Effector CD8-positive, alpha-beta T cell (primary cell): ENCODE results near the gene RBBP8NL.
A peak's percentile ranks its signal among the peaks of the same experiment; 100 is the strongest.

Source experiments
- DNase-seq: peaks from one replicate; lab custom pipeline; 2025; lab: John Stamatoyannopoulos, UW

The RBBP8NL gene

DNA sequence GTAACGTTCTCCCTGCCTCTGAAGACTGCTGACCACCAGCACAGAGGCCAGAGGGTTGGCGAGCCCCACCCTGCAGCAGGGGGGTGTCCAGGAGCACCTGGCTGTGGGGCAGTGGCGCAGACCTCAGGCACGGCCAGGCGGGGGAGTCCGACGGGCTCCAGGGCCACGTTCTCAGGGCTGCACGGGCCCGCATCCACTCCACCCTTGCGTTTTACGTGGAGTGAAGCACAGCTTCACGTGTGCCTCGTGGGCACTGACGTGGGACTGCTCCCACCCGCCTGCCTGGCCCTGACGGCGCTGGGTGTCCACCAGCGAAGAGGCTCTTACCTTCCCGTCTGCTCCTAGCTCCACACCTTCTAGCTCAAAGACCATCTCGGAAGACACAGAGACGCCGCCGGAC, 33.5 kb downstream of the RBBP8NL start:
- DNase-seq = no peak

DNA sequence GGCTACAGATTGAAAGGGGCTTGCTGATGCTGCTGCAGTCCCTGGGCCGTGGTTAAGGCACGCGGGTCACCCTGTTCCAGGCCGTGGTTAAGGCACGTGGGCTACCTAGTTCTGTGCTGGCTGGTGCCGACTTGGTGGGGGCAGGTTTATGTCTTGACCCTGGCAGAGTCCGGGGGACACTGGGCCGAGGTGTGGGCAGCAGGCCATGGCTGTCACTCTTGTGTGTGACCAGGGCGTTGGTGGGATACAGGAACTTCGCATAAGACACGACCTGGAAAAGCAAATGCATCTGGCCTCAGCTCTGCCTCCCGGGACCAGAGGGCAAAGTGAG, 34.0 kb downstream of the RBBP8NL start:
- DNase-seq = no peak

DNA sequence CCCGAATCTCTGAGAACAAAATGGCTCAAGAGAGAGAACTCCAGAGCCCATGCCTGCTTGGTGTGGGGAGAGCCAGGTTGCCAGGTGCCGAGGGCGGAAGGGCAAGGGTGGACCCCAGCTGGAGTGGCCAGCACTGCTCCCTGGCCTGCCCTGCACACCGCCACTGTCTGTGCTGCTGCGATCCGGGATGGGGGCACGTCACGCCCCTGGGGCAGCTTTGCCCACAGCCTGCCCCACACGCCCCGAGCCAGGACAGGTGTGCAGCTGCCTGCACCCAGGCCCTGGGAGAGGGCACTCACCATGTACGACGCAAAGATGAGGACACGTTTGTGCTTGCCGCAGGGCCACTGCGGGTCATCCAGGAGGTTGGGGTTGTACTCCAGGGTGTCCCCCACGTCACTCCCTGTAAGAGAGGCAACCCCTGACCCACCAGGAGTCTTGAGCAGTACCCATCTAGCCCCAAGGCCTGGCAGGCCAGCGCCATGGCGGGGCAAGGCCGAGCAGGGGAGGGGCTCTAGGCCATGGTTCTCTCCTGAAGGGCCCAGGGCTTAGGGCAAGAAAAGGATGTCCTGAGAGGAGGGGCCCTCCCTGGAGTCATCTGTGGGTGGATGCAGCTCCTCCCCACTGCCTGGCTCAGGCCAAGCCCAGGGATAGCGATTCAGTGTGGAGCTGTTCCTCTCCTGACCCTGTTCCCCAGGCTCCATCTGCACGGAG, 34.6 kb downstream of the RBBP8NL start:
- no peak for DNase-seq

DNA sequence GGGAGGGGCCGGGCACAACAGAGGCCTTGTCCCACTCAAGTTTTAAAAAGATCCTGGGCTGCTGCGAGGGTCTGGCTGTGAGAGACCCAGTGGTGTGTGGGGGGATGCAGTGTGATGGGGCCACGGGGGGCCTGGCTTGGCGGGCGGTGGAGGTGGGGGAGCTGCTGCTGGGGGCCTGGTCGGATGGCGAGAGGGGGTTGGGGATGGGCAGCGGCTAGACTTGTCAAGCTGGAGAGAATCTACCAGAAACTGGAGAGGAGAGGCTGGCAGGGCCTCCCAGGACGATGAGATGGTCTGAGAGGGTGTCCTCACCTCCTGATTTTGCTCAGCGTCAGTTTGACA, 35.3 kb downstream of the RBBP8NL start:
- DNase-seq = no peak

DNA sequence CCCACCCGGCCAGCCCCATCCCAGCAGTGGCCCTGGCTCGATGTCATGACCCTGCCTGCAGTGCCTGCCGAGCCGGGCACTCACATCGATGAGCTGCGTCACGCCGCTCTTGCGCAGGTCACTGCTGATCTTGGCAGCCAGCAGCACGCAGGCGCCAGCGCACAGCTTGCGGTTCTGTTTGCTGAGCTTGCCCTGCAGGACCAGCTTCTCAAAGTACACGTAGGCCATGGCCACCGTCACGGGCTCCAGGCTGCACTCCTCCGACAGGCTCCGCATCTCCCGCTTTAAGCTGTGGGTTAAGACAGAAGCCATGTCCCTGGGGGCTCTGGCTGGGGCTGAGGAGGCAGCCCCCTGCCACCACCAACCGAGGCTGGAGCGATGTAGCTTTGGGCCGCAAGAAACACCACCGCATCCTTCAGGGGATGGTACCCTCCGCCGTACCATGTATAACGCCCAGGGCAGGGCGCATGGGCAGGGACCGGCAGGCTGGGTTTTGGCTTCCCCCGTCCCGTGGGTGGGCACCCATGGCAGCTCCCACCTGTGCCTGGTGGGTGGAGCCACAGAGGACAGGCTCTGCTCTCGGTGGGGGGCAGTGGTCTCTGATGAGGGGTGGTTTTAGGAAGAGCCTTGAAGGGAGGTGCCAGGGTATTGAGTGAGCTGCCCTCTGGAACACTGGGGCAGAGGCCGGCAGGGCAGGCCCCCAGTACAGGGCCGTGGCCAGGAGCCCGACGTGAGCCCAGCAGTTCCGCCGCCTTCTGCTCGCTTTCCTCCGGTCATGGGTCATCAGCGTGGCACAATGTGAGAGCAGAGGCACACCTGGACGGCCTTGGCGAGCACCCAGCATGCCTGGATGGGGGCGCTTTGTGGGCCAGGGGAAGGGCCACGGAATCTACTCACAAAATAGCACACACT, 35.9 kb downstream of the RBBP8NL start:
- no peak for DNase-seq

DNA sequence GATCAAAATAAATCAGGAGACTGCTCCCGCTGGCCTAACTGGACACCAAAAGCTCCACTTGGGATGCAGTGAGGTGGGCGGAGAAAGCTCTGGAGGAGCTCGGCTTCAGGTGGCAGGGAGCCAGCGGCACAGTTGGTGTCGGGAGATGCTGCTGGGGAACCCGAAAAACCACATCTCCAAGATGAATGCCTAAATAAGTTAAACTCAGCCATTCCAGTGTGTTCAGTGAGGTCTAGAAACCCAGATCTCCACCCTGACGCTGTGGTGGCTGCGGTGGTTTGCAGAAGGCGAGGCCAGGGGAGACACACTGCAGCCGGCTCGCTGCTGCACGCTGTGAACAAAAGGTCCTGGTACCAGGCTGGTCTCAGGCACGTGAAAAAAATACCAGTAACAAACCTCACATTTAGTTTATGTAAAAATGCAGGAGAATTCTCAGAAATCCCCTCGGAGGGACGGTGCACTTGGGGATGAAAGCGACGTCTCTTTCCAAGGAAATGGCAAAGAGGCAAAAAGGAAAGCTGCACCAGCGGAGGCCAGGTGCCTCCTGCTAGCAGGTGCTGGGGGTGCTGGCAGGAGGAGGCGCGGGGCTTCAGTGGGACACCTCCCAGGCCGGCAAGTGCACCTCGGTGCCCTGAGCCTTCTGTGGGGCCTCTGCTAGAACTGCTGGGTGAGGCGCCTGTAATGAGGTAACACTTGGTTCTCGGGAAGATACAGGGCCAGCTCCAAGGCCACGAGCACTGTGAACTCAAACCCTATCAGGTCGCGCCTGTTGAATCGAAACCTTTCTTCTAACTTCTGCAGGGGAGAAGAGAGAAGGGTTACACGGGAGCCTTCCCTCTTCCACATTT, 36.8 kb downstream of the RBBP8NL start:
- DNase-seq = no peak

DNA sequence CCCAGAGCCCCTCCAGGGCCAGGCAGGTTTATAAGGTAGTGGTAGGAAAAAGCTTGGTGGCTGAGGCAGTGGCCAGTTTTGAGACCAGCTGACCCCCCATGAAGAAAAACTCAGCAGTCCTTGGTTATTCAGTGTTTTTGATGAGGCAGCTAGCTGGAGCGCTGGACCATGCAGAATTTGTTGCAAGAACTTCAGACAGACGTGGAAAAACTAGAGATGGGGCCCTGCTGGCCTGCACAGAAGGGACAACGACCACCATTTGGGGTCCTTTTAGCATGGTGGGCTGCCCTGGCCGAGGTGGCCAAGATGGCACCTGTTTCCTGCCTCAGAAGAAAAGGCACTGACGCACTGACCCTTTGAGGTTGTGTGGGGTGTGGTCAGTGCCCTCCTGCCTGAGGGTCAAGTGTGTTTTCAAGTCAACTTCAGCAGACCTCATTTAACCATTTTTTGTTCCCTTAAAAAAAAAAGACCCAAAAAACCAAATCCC, 37.7 kb downstream of the RBBP8NL start:
- DNase-seq = no peak

DNA sequence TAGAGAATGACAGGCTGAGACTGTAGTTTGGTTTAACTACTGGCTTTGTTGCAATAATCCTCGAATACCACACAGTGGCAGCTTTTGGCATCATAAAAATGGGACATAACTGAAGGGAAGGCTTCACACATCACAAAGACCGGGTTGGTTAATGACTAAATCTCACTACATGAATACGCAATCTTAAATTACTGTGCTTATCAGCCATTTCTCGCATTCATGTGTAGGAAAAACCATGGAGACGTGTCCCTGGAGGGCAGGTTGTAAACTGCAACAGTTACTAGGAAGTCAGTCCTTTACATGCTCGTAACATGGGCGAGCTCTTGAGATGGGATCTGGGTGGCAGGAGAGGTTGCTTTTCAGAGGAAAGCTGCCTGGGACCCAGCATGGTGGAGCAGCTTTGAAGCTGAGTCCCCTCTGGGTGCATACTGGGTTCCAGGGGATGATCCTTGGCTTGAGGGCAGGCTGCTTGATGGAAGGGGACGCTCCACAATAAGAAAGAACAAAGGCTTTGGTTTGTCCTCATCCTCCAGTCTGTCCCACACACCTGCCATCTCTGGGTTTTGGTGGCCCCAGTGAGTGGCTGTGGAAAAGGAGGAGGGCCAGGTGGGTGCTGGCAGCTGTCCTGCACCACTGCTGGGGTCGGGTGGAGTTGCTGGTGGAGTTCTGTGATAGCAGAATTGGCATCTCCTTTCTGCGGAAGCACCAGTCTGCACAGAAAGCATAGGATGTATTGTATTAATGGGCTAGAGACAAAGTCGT, 38.3 kb downstream of the RBBP8NL start:
- DNase-seq = no peak

DNA sequence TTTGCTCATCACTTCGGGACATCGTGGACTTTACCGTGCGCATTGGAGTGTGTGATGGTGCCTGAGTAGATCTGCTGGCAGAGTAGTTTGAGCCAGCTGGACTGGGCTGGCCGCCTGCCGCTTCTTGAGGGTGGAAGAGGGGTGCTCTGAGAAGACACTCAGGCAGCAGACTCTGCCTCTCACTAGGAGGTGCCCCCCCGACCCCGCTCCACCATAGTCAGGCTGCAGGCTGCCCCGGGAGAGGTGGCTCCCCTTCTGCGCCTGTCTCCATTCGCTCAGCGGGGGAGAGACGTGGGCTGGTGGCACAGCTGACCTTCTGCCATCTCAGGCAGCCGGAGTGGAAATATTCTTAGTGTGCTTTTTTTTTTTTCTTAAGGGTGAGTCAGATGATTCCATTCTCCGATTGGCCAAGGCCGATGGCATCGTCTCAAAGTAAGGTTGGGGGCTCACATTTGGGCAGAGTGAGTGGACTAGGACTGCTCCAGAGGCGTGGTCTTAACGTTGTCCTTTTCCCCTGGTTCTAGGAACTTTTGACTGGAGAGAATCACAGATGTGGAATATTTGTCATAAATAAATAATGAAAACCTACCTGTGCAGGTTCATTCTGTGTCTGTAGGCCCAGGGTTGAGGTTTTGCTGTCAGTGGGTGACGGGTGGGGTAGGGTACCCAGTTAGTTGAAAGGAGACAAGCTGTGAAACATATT, 39.3 kb downstream of the RBBP8NL start:
- DNase-seq = no peak

DNA sequence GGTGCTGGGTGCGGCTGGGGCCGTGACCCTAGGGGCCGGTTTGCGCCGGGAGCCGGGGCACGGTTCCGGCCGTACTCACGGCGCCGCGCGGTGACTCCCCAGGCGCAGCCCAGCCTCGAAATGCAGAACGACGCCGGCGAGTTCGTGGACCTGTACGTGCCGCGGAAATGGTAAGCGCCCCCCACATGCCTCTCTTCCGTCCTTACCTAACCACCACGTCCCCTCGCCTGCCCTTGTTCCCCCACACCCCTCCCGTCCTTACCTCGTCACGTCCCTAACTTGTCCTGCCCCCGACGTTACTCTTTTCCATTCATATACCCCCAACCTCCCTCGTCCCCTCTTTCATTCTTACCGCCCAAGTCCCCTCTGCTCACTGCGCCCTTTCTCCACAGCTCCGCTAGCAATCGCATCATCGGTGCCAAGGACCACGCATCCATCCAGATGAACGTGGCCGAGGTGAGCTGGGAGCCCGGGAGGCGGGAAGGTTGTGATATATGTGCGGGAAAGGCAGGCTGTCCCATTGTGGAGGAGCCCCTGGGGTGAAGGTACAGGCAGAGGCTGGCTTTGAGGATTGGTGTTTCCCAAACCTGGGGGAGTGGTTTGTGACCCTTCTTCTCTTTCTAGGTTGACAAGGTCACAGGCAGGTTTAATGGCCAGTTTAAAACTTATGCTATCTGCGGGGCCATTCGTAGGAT, 40.0 kb downstream of the RBBP8NL start:
- no peak for DNase-seq

DNA sequence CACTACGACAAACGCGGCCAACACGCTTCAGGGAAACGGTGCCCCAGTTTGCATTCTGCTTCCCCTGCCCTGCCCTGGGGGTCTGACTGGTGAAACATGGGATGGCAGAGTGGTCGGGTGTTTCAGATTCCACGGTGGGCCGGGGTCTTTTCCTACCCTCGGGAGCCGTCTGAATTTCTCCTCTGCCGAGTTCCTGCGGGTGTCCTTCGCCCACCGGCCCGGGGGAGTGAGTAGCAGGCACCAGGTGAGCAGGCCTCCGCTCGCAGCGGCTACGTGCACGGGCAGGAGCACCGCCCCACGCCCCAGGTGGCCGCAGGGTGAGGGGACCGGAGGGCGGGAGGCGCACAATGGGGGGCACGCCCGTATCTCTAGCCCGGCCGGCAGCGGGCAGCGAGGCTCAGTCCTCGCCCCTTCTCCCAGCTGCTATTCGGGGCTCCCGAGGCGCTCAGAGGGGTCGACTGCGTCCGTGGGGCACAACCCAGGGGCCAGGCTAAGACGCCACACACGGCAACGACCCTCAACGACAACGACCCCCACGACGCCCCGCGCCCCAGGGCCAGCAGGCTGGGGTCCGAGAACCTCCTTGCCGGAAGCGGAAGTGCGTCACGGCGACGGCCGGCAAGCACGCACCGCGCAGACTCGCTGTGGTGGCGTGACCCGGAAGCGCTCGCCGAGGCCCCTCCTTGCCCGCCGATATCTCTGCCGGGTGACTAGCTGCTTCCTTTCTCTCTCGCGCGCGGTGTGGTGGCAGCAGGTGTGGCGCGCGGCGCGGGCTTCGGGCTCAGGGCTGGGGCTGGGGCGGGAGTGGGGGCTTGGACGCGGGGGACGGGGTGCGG, 40.7 kb downstream of the RBBP8NL start, which contains the start of gene RPS21:
RPS21 (plus strand) TSS at position 721 of the 836 bp plus-strand sequence. CDS start 236 bp downstream, outside the sequence.
- DNase-seq = peak; percentile 83

DNA sequence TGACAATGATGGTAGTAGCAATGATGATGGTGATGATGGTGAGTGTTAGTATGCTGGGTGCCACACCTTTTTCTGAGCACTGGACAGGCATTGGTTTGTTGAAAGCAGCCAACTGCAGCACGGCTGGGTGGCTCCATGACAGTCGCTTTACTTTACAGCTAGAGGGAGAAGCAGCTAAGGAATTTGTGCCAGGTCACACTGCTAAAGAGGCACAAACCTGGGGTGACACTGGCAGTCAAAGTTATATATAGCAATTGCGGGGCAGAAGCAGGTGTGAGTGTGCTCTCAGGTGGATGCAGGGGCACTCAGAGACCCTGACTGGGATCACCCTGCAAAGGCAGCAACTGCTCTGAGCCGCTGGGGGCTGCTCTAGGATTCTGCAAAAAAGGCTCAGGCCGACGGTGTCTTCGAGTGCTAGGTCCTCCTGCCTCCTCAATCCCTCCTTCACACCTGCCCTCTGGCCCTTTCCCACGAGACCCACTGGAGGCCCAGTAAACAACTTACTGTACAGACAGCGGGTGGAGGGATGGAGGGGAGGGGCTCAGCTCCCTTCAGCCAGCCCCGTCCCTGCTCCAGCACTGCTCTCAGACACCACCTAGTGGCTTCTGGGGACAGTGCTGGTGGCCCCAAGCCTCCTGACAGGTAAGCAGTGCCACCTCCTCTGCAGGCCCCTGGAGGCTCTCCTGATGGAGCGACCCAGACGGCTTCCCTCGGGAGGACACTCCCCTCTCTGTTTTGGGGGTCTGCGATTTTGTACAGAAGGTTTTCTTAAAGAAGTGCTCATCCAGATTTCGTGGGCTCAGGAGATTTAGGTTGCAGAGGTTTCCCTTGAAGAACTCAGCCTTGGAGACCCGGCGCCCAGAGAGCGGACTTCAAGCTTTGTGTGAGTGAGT, 44.8 kb downstream of the RBBP8NL start:
- peak; percentile 62 for DNase-seq

DNA sequence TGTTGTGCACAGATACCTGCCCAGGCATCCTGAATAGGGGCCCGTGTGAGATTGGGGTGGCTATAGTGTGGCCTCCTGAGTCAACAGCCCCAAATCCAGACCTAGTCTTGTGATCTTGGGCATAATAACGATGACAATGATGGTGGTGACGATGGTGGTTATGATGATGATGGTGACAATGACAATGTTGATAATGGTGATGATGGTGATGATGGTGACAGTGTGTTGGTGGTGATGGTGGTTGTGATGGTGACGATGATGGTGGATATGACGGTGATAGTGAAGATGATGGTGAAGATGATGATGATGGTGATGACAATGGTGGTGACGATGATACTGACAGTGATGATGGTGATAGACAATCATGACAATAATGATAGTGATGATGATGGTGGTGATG, 45.5 kb downstream of the RBBP8NL start:
- no peak for DNase-seq

DNA sequence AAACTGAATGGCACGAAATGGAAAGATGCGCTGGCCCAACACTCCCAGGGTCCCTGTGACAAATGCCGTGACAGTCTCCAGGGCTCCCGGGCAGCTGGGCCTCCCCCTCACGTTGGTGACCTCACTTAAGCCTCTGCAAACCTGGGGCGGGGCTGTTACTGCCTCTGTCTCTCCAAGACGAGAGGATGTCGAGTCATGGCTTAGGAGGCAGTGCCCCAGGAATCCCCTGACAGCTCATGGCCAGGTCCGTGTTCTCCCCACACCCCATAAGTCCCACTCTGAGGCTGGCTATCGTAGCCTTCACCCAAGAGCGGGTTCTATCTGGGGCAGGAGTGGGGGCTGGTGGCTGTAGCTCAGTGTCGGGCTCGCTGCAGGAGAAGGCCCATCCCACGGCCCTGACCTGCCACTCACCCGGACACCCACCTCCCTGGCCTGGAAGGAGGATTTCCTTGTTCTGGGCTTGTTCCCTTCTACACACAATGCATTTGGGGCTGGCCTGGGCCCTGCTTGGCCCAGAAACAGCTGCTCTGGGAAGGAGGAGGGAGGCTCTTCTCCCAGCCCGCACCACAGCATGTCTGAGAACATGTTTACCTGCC, 46.0 kb downstream of the RBBP8NL start:
- DNase-seq = no peak

DNA sequence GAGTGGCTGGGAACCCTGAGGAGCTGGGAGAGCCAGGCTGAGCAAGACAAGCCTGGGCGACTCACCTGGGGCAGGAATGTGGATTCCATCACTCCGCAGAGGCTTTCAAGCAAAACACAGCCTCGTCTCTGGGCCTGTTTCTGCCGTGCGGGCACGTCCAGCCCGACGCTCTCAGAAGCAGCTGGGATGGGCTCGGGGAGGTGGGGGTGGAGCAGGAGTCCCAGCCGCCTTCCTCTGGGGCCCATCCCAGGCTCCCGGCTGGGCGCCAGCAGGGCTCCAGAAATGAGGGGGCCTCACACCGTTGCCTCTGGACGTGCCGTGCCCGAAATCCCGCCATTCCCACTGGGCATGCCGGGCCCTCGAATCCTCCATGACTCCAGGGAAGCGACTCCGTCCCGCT, 49.1 kb downstream of the RBBP8NL start:
- DNase-seq = no peak

DNA sequence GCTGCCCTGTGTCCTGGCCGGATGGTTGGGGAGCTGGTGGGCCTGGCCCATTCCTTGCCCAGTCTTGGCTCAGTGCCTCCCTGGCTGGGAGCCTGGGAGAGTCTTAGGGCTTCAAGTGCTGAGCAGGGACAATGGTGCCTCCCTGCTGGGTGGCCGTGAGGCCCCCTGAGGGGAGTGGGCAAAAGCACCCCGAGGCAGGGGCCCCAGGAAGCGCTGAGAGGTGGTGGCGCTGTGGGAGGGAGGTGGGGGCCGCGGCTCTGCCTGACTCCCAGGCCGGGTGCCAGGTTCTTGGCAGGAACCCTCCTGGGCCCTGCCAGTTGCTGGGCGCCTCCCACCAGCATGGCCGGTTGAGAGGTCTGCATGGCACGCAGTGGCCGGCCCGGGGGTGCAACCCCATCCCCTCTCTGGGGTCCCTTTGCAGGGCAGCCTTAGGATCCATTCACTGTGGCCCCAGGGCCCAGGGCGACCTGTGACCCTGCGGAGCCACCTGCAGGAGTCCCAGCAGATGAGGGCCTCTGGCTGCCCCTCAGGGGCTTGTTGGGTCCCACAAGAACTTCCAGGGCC, 49.6 kb downstream of the RBBP8NL start:
- DNase-seq = no peak

DNA sequence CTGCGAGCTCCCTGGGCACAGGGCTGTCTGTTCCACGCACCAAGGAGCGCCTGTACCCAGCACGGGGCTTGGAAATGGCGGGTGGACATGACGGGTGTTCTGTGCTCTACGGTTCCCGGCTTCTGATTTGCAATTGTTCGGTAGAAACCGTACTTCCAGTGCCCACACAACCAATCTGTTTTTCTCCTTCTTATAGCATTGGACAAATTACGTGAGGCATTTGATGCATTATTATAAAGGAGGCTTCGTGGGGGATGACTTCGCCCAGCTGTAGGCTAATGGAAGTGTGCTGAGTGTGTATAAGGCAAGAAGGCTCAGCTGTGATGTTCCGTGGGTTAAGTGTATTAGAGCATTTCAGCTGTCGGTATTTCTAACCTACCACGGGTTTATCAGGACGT, 50.3 kb downstream of the RBBP8NL start:
- no peak for DNase-seq
